Effector memory CD4-positive, alpha-beta T cell (primary cell): ENCODE measurements around the gene CDX4.
"Not testable (repeated sequence)": the region's sequence is repeated elsewhere in the genome, so short reads cannot be mapped to it uniquely, and the experiment has no call there.

Source experiments
- DNase-seq, 3 donors: peaks; one replicate each; pipeline ENCODE4 v3.0.0-alpha.2; 2020
- H3K27ac ChIP-seq: 2 replicates; pipeline ENCODE4 v1.7.0; 2013; ENCODE audit warnings: mild to moderate bottlenecking, low read length, moderate library complexity; ENCODE audit not compliant: insufficient read depth, poor library complexity, severe bottlenecking
- H3K27me3 ChIP-seq: replicated peaks from 2 replicates; pipeline ENCODE4 v1.7.0; 2013; ENCODE audit warnings: mild to moderate bottlenecking, low read length; ENCODE audit not compliant: insufficient read depth, control insufficient read depth, poor library complexity, severe bottlenecking
- H3K36me3 ChIP-seq: 2 replicates; pipeline ENCODE4 v1.7.0; 2013; ENCODE audit warnings: mild to moderate bottlenecking, low read length, moderate library complexity; ENCODE audit not compliant: control insufficient read depth, insufficient read depth
- H3K4me1 ChIP-seq: 2 replicates; pipeline ENCODE4 v1.7.0; 2013; ENCODE audit warnings: low read length, mild to moderate bottlenecking; ENCODE audit not compliant: control insufficient read depth, insufficient read depth, poor library complexity, severe bottlenecking
- H3K4me3 ChIP-seq: 2 replicates; pipeline ENCODE4 v1.7.0; 2013; ENCODE audit warnings: low read length, low read depth, mild to moderate bottlenecking; ENCODE audit not compliant: insufficient read depth, poor library complexity, severe bottlenecking
- H3K9me3 ChIP-seq: 2 replicates; pipeline ENCODE4 v1.7.0; 2013; ENCODE audit warnings: mild to moderate bottlenecking, low read length, moderate library complexity; ENCODE audit not compliant: control insufficient read depth

The CDX4 gene

GRCh38 chrX:73468376-73468775, 21.5 kb downstream of the CDX4 start:
- Histone ChIP-seq H3K9me3 (no peaks in the 10 kb centered on the region), H3K4me3 (no peak overlapping the region), H3K36me3 (no peaks in the 10 kb centered on the region), H3K27ac (no peak overlapping the region), H3K4me1 (no peaks in the 10 kb centered on the region), H3K27me3 (no peaks in the 10 kb centered on the region)
- no peak for DNase-seq

DNA sequence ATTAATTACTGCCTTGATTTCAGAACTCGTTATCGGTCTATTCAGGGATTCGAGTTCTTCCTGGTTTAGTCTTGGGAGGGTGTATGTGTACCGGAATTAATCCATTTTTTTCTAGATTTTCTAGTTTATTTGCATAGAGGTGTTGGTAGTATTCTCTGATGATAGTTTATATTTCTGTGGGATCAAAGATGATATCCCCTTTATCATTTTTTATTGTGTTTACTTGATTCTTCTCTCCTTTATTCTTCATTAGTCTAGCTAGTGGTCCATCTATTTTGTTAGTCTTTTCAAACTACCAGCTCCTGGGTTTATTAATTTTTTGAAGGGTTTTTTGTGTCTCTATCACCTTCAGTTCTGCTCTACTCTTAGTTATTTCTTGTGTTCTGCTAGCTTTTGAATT, 32.1 kb downstream of the CDX4 start:
- Histone ChIP-seq H3K4me3 (no peak overlapping the region), H3K4me1 (no peaks in the 10 kb centered on the region), H3K36me3 (no peaks in the 10 kb centered on the region), H3K9me3 (no peaks in the 10 kb centered on the region), H3K27me3 (no peaks in the 10 kb centered on the region), H3K27ac (no peak overlapping the region)
- DNase-seq = no peak

- Histone ChIP-seq H3K4me3 (no peak overlapping the region), H3K27ac (no peak overlapping the region), H3K9me3 (no peaks in the 10 kb centered on the region), H3K4me1 (no peaks in the 10 kb centered on the region), H3K27me3 (no peaks in the 10 kb centered on the region), H3K36me3 (no peaks in the 10 kb centered on the region)
- no peak for DNase-seq
Measured at GRCh38 chrX:73481521-73481920, 34.7 kb downstream of the CDX4 start.

GRCh38 chrX:73490661-73491060, 43.8 kb downstream of the CDX4 start:
- Histone ChIP-seq H3K27ac (no peak overlapping the region), H3K9me3 (no peaks in the 10 kb centered on the region), H3K4me3 (no peak overlapping the region), H3K4me1 (no peaks in the 10 kb centered on the region), H3K36me3 (no peaks in the 10 kb centered on the region), H3K27me3 (no peaks in the 10 kb centered on the region)
- no peak for DNase-seq

- not testable (repeated sequence) for H3K27ac ChIP-seq, H3K4me3 ChIP-seq, DNase-seq, H3K4me1 ChIP-seq, H3K9me3 ChIP-seq, H3K27me3 ChIP-seq, H3K36me3 ChIP-seq
Measured at GRCh38 chrX:73492178-73492577, 45.3 kb downstream of the CDX4 start.
